Limb (tissue), 2 donors: ENCODE results near the gene TMEM245.

Experiments used
- DNase-seq, 2 donors: peaks; one replicate each; pipeline ENCODE4 v3.0.0-alpha.2; 2016; ENCODE audit errors: extremely low spot score in 2 of 2

Gene TMEM245

DNA sequence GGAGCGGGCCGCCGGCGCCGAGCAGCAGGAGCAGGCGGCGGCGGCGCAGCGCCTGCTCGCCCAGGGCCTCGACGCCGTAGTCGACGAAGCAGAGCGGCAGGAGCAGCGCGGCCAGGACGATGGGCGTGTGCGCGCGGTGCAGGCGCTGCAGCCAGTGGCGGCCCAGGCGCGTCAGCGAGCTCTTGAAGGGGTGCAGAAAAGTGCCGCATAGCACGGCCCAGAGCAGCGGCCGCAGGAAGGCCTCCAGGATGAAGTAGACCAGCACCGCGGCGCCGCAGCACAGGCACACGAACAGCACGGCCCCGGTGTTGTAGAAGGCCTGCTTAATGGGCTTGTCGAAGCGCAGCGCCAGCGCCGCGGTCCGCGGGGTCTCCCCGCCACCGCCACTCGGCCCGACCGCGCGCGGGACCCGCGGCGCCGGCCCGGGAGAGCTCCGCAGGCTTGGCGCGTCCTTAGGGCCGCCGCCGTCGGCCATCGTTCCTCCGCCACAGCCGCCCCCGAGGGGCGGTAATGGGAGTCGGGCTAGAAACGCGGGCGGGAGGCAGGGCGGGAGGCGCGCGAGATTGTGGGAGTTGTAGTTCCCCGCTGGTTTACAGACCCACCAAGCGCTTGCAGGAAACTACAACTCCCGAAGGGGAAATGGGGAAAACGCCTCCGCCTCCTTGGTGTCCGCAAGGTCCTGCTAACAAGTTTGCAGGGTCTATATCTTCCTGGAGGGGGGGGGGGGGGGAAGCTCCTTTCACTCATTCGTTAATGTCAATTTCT is at the start of gene TMEM245:
Gene TMEM245 (minus strand): TSS at position 509 of the 765 bp plus-strand sequence. CDS start 34 bp downstream, at position 475.
- peak; percentile 96 to 97 for DNase-seq

- DNase-seq, result no peak
These were observed 48.4 kb upstream of the TMEM245 start for GRCh38 chr9:109168170-109168569.

GRCh38 chr9:109167716-109168115 is 48.0 kb upstream of the TMEM245 start:
- no peak for DNase-seq

- peak in 1 of 2 donors; percentile 79 for DNase-seq
These were observed 47.2 kb upstream of the TMEM245 start, which contains the start of gene FRRS1L for GRCh38 chr9:109166771-109167601. TSS of gene FRRS1L (minus strand) at chr9:109167249. CDS start at chr9:109167138, 111 bp downstream.

DNA sequence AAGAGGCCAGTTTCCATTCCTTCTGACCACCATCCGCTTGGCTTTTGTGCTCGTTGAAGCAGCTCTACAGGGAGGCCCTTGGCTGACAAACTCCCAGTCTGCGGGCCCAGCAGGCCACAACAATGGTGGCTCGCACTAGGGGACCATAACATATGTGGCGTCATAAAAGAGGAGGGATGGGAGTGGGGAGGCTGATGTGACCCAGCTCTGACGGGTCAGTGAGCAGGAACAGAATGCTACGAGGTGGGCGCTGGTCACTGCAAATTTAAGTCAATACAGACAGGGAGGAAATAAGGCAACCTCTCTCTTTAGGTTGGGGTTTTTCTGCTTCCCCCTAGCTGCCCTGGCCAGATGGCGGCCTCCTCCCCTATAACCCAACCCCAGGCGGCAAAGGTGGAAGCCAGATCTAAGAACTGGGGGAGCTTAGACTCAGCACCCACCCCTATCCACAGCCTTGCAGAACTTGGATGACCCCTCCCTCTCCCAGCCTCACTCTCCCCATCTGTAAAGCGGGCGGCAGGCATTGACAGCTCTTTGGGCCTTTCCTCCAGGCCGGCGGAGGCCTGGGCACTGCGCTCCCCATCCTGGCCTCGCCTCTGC is 46.5 kb upstream of the TMEM245 start:
- DNase-seq, result no peak

DNA sequence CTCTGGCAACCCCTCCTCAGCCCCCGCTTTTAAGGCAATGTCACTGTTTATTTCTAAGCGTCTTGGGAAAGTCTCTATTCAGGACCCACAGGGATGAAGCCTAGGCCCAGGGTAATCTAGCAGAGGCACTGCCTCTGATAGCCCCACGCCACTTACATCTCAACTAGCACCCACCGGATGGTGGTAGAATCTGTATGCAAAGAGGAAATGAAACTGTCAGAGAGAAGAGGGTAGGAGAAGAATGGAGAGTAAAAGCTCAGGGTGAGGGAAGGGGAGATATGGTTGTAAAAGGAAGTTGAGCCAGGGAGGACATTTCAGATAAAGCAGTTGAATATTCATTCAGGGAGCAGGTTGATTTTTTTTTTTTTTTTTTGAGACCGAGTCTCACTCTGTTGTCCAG is 44.3 kb upstream of the TMEM245 start:
- DNase-seq, result no peak

GRCh38 chr9:109163194-109163593 is 43.4 kb upstream of the TMEM245 start:
- no peak for DNase-seq

- no peak for DNase-seq
These were observed 42.9 kb upstream of the TMEM245 start for GRCh38 chr9:109162677-109163076.

- no peak for DNase-seq
These were observed 41.7 kb upstream of the TMEM245 start for GRCh38 chr9:109161471-109161870.

- no peak for DNase-seq
These were observed 39.8 kb upstream of the TMEM245 start for GRCh38 chr9:109159583-109159982.

GRCh38 chr9:109158651-109159050 is 38.9 kb upstream of the TMEM245 start:
- no peak for DNase-seq

GRCh38 chr9:109156708-109157107 is 37.0 kb upstream of the TMEM245 start:
- no peak for DNase-seq

DNA sequence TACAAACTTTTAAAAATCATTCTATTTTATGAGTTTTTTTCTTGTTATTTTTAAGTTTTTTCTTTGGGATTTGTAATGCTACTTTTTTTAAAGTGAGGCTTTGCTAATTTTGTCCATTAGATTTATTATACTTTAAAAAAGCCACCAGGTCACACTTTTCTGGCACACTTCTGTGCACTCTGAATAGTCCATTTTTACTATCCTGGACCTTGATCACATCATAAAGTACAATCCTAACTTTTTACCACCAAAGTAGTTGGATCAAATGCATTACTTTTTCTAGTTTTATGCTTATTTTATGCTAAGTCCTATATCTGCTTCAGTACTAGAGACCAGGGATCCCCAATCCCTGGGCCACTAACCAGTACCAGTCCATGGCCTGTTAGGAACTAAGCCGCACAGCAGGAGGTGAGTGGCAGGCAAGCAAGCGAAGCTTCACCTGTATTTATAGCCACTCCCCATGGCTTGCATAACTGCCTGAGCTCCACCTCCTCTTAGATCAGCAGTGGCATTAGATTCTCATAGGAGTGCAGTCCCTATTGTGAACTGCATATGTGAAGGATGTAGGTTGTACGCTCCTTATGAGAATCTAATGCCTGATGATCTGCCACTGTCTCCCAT is 31.3 kb upstream of the TMEM245 start:
- DNase-seq, result no peak

DNA sequence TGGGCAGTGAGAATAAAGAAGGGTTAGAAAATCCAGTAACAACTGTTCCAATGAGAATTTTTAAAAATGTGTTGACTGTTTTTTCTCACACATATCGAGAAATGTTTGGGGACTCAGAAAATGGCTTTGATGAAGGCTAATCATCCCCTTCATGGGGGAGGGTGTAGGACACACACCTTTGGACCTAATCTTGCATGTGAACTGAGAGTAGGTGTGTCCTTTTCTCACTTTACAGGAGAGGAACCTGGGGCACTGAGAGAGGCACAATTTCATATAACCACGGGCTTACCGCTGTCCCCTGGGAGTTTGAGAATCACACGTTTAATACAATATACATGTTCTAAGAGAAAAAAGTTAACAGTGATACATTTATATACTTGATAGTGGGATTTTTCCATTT is 30.0 kb upstream of the TMEM245 start:
- no peak for DNase-seq

GRCh38 chr9:109149089-109149488 is 29.3 kb upstream of the TMEM245 start:
- no peak for DNase-seq

GRCh38 chr9:109145051-109145450 is 25.3 kb upstream of the TMEM245 start:
- no peak for DNase-seq

- DNase-seq, result no peak
These were observed 24.3 kb upstream of the TMEM245 start for GRCh38 chr9:109143881-109144562.

- DNase-seq, result no peak
These were observed 21.6 kb upstream of the TMEM245 start for GRCh38 chr9:109141375-109141774.

- no peak for DNase-seq
These were observed 20.1 kb upstream of the TMEM245 start for GRCh38 chr9:109139851-109140250.

DNA sequence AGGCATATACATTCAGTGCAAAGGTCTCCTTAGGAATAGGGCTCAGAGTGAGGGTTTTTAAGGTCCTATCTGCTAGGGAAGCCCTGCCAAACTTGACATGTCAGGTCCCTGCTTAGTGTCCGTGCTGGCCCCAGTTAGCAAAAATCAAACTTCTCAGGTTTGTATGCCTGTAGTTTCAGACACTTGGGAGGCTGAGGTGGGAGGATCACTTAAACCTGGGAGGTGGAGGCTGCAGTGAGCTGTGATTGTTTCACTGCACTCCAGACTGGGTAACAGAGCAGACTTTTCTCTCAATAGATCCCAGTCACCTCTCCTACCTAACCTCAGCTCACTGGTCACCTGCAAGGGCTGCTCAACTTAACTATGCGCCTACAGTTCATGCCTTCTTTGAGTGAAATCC is 18.7 kb upstream of the TMEM245 start:
- DNase-seq, result no peak

DNA sequence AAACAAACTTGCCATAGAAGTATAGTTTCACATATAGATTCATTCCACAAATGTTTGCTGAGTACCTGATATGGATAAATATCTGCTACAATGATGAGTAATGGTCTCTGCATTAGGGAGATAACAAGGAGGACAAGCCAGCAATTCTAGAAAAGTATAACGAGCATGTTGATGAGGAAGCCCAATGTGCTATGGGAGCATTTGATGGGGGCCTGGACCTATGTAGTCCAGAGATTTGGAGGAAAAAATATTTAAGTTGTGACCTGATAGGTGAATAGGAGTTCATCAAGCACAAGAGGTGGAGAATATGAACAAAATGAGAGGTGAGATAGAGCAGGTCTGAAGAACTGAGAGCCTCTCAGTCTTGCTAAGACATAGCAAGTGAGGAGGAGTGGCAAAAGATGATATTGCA is 14.4 kb upstream of the TMEM245 start:
- no peak for DNase-seq
